ENCODE data around the gene ANXA2R.

GRCh38 chr5:43019291-43019613 lies 20.9 kb downstream of the ANXA2R start:
- TF ChIP-seq CTCF (conservative IDR thresholded peaks at IDR 0.05; ENCODE audit: low read depth, low read length) (no peak), ELK1 (IDR thresholded peaks at IDR 0.05; ENCODE audit: borderline replicate concordance, low read depth, low read length) (no peak), RFX5 (IDR thresholded peaks at IDR 0.05; ENCODE audit: low read depth, low read length) (no peak), POLR2A (IDR thresholded peaks at IDR 0.05; ENCODE audit: low read depth, low read length) (no peak), FOS (IDR thresholded peaks at IDR 0.05; ENCODE audit: low read depth, low read length) (no peak), RCOR1 (IDR thresholded peaks at IDR 0.05; ENCODE audit: insufficient replicate concordance, low read length) (no peak), SMC3 (IDR thresholded peaks at IDR 0.05; ENCODE audit: low read depth, low read length) (no peak)
